Measurements from ENCODE around the gene NTN3.

The NTN3 gene

GRCh38 chr16:2437032-2437790 is 33.9 kb upstream of the NTN3 start:
- TF ChIP-seq CTCF (IDR thresholded peaks at IDR 0.05) = no peak

GRCh38 chr16:2438121-2438520 is 33.0 kb upstream of the NTN3 start:
- no peak for TF ChIP-seq CTCF (IDR thresholded peaks at IDR 0.05)

- TF ChIP-seq CTCF (IDR thresholded peaks at IDR 0.05) = no peak
Observed at GRCh38 chr16:2439598-2439997, 31.5 kb upstream of the NTN3 start.

- no peak for TF ChIP-seq CTCF (IDR thresholded peaks at IDR 0.05)
Observed at GRCh38 chr16:2443555-2443954, 27.5 kb upstream of the NTN3 start.

- no peak for TF ChIP-seq CTCF (IDR thresholded peaks at IDR 0.05)
Observed at GRCh38 chr16:2447920-2448583, 23.0 kb upstream of the NTN3 start.

- TF ChIP-seq CTCF (IDR thresholded peaks at IDR 0.05) = no peak
Observed at GRCh38 chr16:2449118-2449517, 22.0 kb upstream of the NTN3 start.

GRCh38 chr16:2450535-2450934 is 20.6 kb upstream of the NTN3 start:
- TF ChIP-seq CTCF (IDR thresholded peaks at IDR 0.05) = no peak
